Motor neuron (in vitro differentiated cells): Measurements from ENCODE around the gene PTPRM. TPM values are rescaled to one million over a fixed set of nuclear protein-coding genes. Genes with fewer than 3 reads are reported as not detected.

Experiments used
- ATAC-seq, 8 experiments: fragments of 200-7000 bp; cut with Tn5 transposase; replicated peaks in 6 of 8; 2 replicates each; pipeline ENCODE4 v1.8.0; 2021; ENCODE audit warnings: mild to moderate bottlenecking in 8 of 8, moderate library complexity in 8 of 8
- H3K27ac ChIP-seq, 2 donors: fragments of 250-450 bp; sonication (Bioruptor Pico); 2 replicates each; pipeline ENCODE4 v1.9.0; 2021; ENCODE audit warnings: antibody characterized with exemption in 2 of 2, mild to moderate bottlenecking in 2 of 2, moderate library complexity in 1 of 2
- H3K4me1 ChIP-seq, 2 donors: fragments of 250-450 bp; sonication (Bioruptor Pico); replicated peaks in 1 of 2; 2 replicates each; pipeline ENCODE4 v1.6.1; 2021; ENCODE audit warnings: antibody characterized with exemption in 2 of 2, mild to moderate bottlenecking in 2 of 2, moderate library complexity in 1 of 2
- H3K4me3 ChIP-seq, 5 donors: fragments of 250-450 bp; sonication (Bioruptor Pico); 2 replicates each; pipeline ENCODE4 v1.9.0; 2021; ENCODE audit warnings: antibody characterized with exemption in 5 of 5, mild to moderate bottlenecking in 5 of 5, moderate library complexity in 4 of 5
- WGBS, 10 experiments: fragments of 450-650 bp; shearing (Covaris generic); methylation state at CpG; one replicate each; pipeline ENCODE4 v1.0.0; 2022; 5-methylcytosine and 5-hydroxymethylcytosine counted together
- in situ Hi-C, 9 experiments: fragments of 400-800 bp; cut with MboI; loops; one replicate each; pipeline ENCODE4 v1.15.0; 2021; ENCODE audit warnings: low sequenced_read_pairs in 9 of 9, low pct_unique_long_range_greater_than_20kb in 2 of 9; ENCODE audit not compliant: unreplicated experiment in 9 of 9
- total RNA-seq, 8 experiments: library from RNA; unstranded; fragments of 300-600 nt; gene quantifications; 2 replicates each; pipeline versions ENCODE4 v1.2.3 to v1.2.4, GENCODE V29; 2022

Gene PTPRM
- total RNA-seq, 8 experiments from 2014 or later: 12.9 to 106 (median 66.9) TPM

GRCh38 chr18:8031496-8031895, 464.4 kb downstream of the PTPRM start:
- ATAC-seq: peak in 5 of 8 experiments; percentile 39 to 87 (median 70)
- 29 to 100% (median 49%) methylated on average over 1 to 3 of the region's 3 CpGs; no CpG with 5 or more reads in 3 of the 10 experiments for WGBS, 10 experiments
- peak overlapping the region; percentile 20 to 36 for H3K27ac ChIP-seq
- H3K4me1 ChIP-seq: peaks cover 4 to 31% of the 10 kb centered on the region in 2 donors
- H3K4me3 ChIP-seq: no peak overlapping the region
- in situ Hi-C loops: no loop called here

DNA sequence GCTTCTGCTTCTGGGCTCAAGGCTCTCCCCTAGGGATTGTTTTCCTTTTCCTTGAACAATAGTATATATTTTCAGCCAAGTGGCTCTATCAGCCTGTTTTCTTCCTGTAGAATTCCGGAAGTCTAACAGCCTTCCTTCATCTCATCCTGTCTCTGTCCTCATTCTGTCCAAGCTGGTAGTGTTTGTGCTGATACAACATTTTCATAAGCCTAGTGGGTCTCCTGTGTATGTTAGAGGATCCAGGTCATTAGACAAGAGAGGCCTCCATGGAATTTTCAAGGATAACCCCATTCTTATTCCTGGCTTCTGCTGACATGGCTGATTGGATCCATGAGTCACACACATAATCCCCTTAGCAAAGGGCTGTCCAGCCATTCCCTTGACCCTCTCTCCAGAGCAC, 467.6 kb downstream of the PTPRM start:
- no peak overlapping the region for H3K27ac ChIP-seq
- no peak for ATAC-seq
- in situ Hi-C loops: no loop called here
- no peak overlapping the region for H3K4me3 ChIP-seq
- H3K4me1 ChIP-seq: peaks cover 4 to 24% of the 10 kb centered on the region in 2 donors
- WGBS, 10 experiments: 100% methylated on average over 1 of the region's 1 CpG; no CpG with 5 or more reads in 6 of the 10 experiments

DNA sequence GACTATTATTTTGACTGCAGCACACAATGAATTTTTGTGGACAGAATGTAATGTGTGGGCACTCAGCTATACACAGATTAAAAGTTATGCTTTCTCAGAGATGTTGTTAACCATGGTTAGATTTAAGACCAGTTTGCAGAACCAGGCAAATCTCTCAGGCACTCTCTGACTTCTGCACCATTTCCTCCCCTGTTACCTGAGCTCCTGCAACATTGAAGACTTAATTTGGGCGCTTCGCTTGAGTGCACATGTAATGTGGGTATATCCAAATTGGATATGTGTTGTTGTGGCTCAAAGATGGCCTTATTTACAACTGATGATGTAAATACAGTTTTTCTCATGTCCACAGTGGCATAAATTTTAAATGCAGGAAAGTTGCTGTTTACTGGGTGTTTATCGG, 469.4 kb downstream of the PTPRM start:
- no peak for ATAC-seq
- H3K27ac ChIP-seq: no peak overlapping the region
- H3K4me1 ChIP-seq: peaks cover 0 to 12% of the 10 kb centered on the region in 2 donors
- in situ Hi-C loops: no loop called here
- H3K4me3 ChIP-seq: no peak overlapping the region
- WGBS, 10 experiments: 50 to 100% (median 75%) methylated on average over 1 to 3 of the region's 3 CpGs; no CpG with 5 or more reads in 1 of the 10 experiments

- WGBS, 10 experiments: 25 to 100% (median 81%) methylated on average over 1 of the region's 1 CpG
- in situ Hi-C loops: no loop called here
- Histone ChIP-seq H3K4me1 (peaks cover 0 to 5% of the 10 kb centered on the region in 2 donors), H3K27ac (no peak overlapping the region), H3K4me3 (no peak overlapping the region)
- ATAC-seq: no peak
Measured at GRCh38 chr18:8037296-8037695, 470.2 kb downstream of the PTPRM start.

GRCh38 chr18:8040021-8040420, 472.9 kb downstream of the PTPRM start:
- Histone ChIP-seq H3K4me1 (peaks cover 4 to 15% of the 10 kb centered on the region in 2 donors), H3K4me3 (no peak overlapping the region), H3K27ac (no peak overlapping the region)
- in situ Hi-C loops: no loop called here
- ATAC-seq: no peak

DNA sequence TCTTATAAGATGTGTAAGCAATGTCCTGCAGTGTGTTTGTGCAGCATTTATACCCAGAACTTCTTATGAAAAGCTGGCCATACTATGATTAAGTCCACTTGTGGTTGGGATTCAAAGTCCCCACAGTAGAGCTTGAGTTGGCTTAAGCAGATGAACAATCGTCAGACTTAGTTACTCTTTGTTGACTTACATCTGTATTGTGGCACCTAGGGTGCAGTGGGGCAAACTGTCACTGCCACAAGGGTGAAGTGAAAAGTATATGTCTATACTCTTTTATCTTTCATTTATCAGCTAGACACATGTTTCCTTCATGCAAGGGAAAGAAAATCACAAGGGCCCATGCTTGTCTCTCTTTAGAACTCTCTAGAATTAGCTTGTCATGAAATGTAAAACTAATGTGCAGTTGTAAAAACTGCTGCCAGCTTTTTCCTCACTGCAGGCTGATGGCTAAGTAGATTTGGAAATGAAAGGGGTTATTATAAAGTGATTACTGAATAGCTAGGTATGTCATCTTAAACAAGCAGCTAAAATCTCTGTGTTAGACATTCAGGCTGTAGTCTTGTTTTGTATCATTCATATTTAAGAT, 474.5 kb downstream of the PTPRM start:
- no peak for ATAC-seq
- no peak overlapping the region for H3K4me3 ChIP-seq
- H3K4me1 ChIP-seq: peaks cover 4 to 15% of the 10 kb centered on the region in 2 donors
- no peak overlapping the region for H3K27ac ChIP-seq
- 78 to 100% (median 100%) methylated on average over 1 of the region's 1 CpG; no CpG with 5 or more reads in 5 of the 10 experiments for WGBS, 10 experiments
- in situ Hi-C loops: no loop called here

- H3K4me3 ChIP-seq: no peak overlapping the region
- in situ Hi-C loops: no loop called here
- 25 to 82% (median 59%) methylated on average over 1 to 4 of the region's 4 CpGs; no CpG with 5 or more reads in 2 of the 10 experiments for WGBS, 10 experiments
- no peak for ATAC-seq
- no peak overlapping the region for H3K27ac ChIP-seq
- peaks cover 4 to 15% of the 10 kb centered on the region in 2 donors for H3K4me1 ChIP-seq
Measured at GRCh38 chr18:8044004-8044403, 476.9 kb downstream of the PTPRM start.

- peak in 2 of 8 experiments; percentile 67 to 68 for ATAC-seq
- 86 to 100% (median 94%) methylated on average over 3 to 8 of the region's 8 CpGs; no CpG with 5 or more reads in 4 of the 10 experiments for WGBS, 10 experiments
- no peak overlapping the region for H3K4me3 ChIP-seq
- in situ Hi-C loops: no loop called here
- H3K27ac ChIP-seq: no peak overlapping the region
- H3K4me1 ChIP-seq: peaks cover 4 to 15% of the 10 kb centered on the region in 2 donors
Measured at GRCh38 chr18:8045160-8045883, 478.2 kb downstream of the PTPRM start.

- WGBS, 10 experiments: 25 to 96% (median 85%) methylated on average over 2 to 8 of the region's 8 CpGs; no CpG with 5 or more reads in 1 of the 10 experiments
- H3K27ac ChIP-seq: no peak overlapping the region
- ATAC-seq: peak in 2 of 8 experiments; percentile 94
- peaks cover 4 to 15% of the 10 kb centered on the region in 2 donors for H3K4me1 ChIP-seq
- no peak overlapping the region for H3K4me3 ChIP-seq
- in situ Hi-C loops: no loop called here
Measured at GRCh38 chr18:8045884-8046281, 478.8 kb downstream of the PTPRM start.

DNA sequence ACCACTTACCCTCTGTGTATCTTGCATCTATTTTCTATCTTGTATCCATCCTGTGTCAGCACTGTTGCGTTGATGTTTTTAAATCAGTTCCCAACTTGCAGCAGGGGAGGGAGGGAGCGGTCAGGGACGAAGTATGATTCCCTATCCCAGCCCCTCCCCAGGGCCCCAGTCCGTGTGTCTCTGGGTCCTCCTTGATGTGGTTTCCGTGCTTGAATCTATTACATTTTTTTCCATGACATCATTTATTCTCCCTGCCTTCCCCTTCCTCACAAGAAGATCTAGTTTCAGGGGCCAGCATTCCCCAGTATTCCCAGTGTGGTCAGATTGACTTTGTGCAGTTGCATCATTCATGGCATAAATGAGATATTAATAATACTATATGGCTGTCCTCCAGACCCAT, 479.3 kb downstream of the PTPRM start:
- no peak overlapping the region for H3K27ac ChIP-seq
- in situ Hi-C loops: no loop called here
- ATAC-seq: no peak
- WGBS, 10 experiments: 60 to 100% (median 85%) methylated on average over 1 to 5 of the region's 5 CpGs; no CpG with 5 or more reads in 2 of the 10 experiments
- H3K4me3 ChIP-seq: no peak overlapping the region
- H3K4me1 ChIP-seq: peaks cover 4 to 15% of the 10 kb centered on the region in 2 donors

GRCh38 chr18:8049147-8049546, 482.0 kb downstream of the PTPRM start:
- 58 to 100% (median 93%) methylated on average over 1 to 2 of the region's 2 CpGs; no CpG with 5 or more reads in 1 of the 10 experiments for WGBS, 10 experiments
- Histone ChIP-seq H3K4me3 (no peak overlapping the region), H3K4me1 (no peaks in the 10 kb centered on the region), H3K27ac (no peak overlapping the region)
- no peak for ATAC-seq
- in situ Hi-C loops: no loop called here

DNA sequence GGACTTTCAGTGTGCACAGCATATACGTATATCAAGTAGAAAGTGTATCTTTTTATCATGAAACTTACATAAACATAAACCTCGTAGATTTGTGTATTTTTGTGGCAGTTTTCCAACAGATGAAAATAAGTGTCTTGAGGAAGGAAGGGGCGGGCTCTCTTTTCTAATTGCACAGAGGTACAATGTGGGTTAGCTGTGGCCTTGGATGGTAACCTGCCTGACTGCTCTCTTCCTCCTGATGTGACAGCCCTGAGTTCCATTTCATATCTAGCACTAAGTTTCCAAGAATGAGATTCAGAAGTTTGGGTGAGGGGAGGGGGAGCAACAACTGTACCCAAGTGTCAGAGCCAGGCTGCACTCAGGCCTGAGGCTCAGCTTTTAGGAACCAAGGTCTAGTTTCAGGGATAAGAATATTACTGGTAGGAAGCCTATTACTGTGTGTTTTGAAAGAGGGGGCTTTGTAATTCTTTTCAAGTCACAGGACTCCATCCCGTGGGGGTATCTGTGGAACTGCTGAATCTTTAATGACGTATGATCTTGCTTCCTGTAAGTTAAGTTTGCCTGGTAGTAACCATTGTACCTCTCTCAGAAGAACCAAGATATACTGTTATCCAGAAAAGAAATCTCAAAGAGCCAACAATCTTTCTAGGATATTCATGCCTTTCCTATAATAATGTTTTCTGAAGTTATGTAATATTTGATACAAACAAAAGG, 483.7 kb downstream of the PTPRM start:
- no peaks in the 10 kb centered on the region for H3K4me1 ChIP-seq
- no peak overlapping the region for H3K27ac ChIP-seq
- no peak overlapping the region for H3K4me3 ChIP-seq
- in situ Hi-C loops: no loop called here
- WGBS, 10 experiments: 67 to 100% (median 88%) methylated on average over 2 to 5 of the region's 5 CpGs
- no peak for ATAC-seq

- in situ Hi-C loops: no loop called here
- Histone ChIP-seq H3K4me1 (no peaks in the 10 kb centered on the region), H3K4me3 (no peak overlapping the region), H3K27ac (no peak overlapping the region)
- 34 to 100% (median 71%) methylated on average over 1 to 2 of the region's 2 CpGs for WGBS, 10 experiments
- ATAC-seq: peak in 1 of 8 experiments; percentile 58
Measured at GRCh38 chr18:8051453-8051852, 484.3 kb downstream of the PTPRM start.
